Measurements from ENCODE around the gene RAB14. TPM values are rescaled to one million over a fixed set of nuclear protein-coding genes. Genes with fewer than 3 reads are reported as not detected.

Gene RAB14
- total and polyA plus RNA-seq, 2 experiments from 2014 or later = 22.8 to 31.0 TPM

- peaks cover under 1% of the 10 kb centered on the region for H3K27me3 Mint-ChIP-seq (ENCODE audit: insufficient read depth, low read depth, poor library complexity)
- ATAC-seq = no peak
- H3K79me2 ChIP-seq (replicated peaks; ENCODE audit: insufficient read depth) = no peaks in the 10 kb centered on the region
- H2AFZ ChIP-seq = no peak overlapping the region
- H3K27me3 ChIP-seq (ENCODE audit: insufficient read depth) = no peaks in the 10 kb centered on the region
- no peaks in the 10 kb centered on the region for H4K20me1 ChIP-seq (replicated peaks; ENCODE audit: insufficient read depth)
- no peaks in the 10 kb centered on the region for H3K9me2 ChIP-seq (ENCODE audit: insufficient read depth)
- peaks cover 9% of the 10 kb centered on the region for H3K4me1 ChIP-seq (ENCODE audit: insufficient read depth)
- no peaks in the 10 kb centered on the region for H3K36me3 ChIP-seq (ENCODE audit: insufficient read depth)
- no peaks in the 10 kb centered on the region for H3F3A ChIP-seq (replicated peaks; ENCODE audit: low read depth)
- no peak overlapping the region for H3K4me3 ChIP-seq
- H3K27ac Mint-ChIP-seq = no peak overlapping the region
- DNase-seq (ENCODE audit: low spot score) = no peak
- H3K9me3 Mint-ChIP-seq = no peaks in the 10 kb centered on the region; the same call in 2 of the 3 replicates
- H3K4me1 Mint-ChIP-seq = peaks cover 15% of the 10 kb centered on the region; the same call in 2 of the 3 replicates
- H3K27ac ChIP-seq (ENCODE audit: low read depth) = no peak overlapping the region
- TF ChIP-seq JUNB (IDR thresholded peaks at IDR 0.05; ENCODE audit: unreplicated experiment) (no peak), CTCF (conservative IDR thresholded peaks at IDR 0.05; ENCODE audit: low read depth in 2 of 2) (no peak), ZNF331 (CRISPR knock-in tag; IDR thresholded peaks at IDR 0.05; ENCODE audit: low read depth) (no peak), ETS1 (IDR thresholded peaks at IDR 0.05) (no peak), EZH2 (IDR thresholded peaks at IDR 0.05; ENCODE audit: low read depth, unreplicated experiment) (no peak), ZNF114 (CRISPR knock-in tag; IDR thresholded peaks at IDR 0.05) (no peak), POLR2AphosphoS5 (IDR thresholded peaks at IDR 0.05; ENCODE audit: low read depth) (no peak), REST (IDR thresholded peaks at IDR 0.05; ENCODE audit: unreplicated experiment) (no peak), NANOG (IDR thresholded peaks at IDR 0.05; ENCODE audit: borderline replicate concordance) (no peak), CREB1 (CRISPR knock-in tag; IDR thresholded peaks at IDR 0.05; ENCODE audit: low read depth) (no peak), EZH2phosphoT487 (IDR thresholded peaks at IDR 0.05; ENCODE audit: unreplicated experiment) (no peak), STAT1 (IDR thresholded peaks at IDR 0.05; ENCODE audit: unreplicated experiment) (no peak), ZNF462 (CRISPR knock-in tag; IDR thresholded peaks at IDR 0.05) (no peak)
- H3K36me3 Mint-ChIP-seq (ENCODE audit: low read depth) = no peaks in the 10 kb centered on the region; the same call in 2 of the 3 replicates
- H3K4me2 ChIP-seq = no peak overlapping the region
- no peak overlapping the region for H3K4me3 Mint-ChIP-seq
Measured at GRCh38 chr9:121207371-121207940, 5.8 kb upstream of the RAB14 start.
